HG03469 (cell line): ENCODE results near the gene BARX1.
"Not testable (repeated sequence)": the region's sequence is repeated elsewhere in the genome, so short reads cannot be mapped to it uniquely, and the experiment has no call there.

Experiments
- ATAC-seq: cut with Tn5 transposase; IDR thresholded peaks from one replicate; pipeline ENCODE4 v1.9.1; 2021; ENCODE audit warnings: mild to moderate bottlenecking, moderate library complexity, moderate number of reproducible peaks; ENCODE audit not compliant: unreplicated experiment

The BARX1 gene, protein sequence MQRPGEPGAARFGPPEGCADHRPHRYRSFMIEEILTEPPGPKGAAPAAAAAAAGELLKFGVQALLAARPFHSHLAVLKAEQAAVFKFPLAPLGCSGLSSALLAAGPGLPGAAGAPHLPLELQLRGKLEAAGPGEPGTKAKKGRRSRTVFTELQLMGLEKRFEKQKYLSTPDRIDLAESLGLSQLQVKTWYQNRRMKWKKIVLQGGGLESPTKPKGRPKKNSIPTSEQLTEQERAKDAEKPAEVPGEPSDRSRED

DNA sequence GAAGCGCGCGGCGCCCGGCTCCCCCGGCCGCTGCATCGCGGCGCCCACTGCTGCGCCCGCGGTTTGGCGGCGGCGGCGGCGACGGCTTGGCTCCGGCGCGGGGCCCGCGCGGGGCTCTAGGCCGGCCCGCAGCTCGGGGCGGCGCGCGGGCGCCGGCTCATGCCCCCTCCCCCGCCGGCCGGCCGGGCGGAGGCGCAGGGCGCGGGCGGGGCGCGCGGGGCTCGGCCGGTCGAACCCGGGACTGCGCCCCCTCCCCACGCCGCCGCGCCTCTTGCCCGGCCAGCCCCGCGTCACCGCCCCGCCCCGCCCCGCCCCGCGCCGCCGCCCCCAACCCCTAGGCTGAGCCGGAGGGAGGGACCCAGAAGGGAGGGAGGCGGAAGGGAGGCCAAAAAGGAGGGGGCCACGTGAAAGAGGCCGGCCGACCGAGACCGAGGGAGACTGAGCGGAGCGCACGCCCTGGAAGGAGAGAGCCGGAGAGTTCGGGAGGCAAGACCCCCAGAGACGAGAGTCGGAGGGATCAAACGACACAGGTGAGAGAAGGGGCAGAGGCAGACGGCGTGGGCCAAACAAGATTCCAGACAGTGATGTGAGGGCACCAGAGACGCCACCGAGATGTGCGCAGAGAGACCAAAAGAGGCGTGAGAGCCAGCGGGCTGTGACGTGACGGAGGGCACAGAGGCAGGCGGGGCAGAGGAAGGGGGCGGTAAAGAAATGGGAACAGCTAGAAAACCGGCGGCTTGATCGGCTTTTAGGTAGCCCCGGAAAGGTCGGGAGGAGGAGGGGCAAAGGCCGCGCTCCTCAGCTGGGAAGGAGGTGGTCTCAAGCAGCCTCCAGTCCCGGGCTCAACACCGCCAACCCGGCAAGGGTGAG is at the start of gene BARX1:
TSS of gene BARX1 (minus strand) at position 245 of the 870 bp plus-strand sequence. CDS start at position 36, 209 bp downstream.
- no peak for ATAC-seq

DNA sequence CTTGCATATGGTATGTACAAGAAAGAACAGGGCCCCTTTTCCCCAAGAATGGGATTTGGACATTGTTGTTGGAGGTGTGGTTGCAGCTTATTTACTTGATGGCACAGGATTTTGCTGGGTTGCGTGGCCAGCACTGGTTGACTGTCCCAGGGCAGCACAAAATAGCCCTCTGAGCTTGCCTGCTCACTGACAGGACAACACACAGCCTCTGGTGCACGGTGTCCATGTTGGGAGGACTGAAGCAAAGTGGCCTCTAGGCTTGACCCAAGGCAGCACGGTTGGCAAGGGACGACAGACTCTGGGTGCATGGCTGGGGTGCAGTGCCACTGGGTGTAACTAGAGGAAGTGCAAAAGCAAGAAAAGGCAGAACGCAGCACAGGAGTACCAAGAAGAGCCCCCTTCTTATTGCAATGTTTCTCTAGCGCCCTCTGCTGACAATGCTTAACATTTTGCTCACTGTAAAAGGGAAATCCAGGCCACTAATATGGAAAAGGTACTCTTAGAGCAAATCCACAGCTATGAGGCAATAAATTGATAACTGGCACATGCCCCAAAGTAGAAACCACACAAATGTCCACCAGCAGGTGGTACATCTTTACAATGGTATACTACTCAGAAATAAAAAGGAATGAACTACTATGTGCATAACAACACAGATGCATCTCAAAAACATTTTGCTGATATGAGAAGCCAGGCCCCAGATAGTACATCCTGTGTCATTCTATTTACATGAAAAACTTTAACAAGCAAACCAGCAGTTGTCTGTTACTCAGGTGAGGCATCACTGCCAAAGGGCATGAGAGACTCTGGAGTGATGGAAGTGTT is 47.4 kb upstream of the BARX1 start:
- no peak for ATAC-seq

DNA sequence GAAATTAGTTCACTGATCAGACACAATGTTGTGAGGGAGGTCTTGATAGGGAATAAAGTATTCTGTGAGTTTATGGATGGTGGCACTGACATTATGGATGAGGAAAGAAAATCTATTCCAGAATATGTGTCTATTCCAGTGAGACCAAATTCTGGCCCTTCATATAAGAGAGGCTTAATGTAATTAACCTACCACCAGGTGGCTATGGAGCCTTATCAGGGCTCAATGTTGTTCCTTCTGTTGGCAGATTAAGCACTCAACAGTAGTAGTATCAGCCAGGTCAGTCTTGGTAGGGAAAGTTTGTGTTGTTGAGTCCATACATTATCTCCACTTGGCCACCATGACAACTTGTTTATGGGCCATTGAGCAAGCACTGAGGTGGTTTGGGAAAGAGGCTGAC is 41.7 kb upstream of the BARX1 start:
- ATAC-seq, result no peak

DNA sequence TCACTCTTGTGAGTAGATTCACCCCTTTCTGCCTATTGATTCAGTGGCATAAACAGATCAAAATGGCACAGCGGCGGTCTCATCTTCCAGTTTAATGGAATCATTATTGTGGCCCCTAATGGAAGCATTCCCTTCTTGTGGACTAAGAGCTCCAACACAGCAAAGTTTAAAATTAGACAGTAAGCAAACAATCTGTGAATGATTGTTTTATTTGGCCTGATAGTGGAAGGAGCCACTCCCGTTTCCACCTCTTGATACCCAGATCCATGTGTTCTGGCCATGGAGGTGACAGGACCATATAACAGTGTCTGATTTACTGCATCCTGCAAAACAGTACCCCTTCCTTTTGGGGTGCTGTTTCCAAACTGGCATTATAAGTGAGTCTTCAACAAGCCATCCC is 41.2 kb upstream of the BARX1 start:
- no peak for ATAC-seq

DNA sequence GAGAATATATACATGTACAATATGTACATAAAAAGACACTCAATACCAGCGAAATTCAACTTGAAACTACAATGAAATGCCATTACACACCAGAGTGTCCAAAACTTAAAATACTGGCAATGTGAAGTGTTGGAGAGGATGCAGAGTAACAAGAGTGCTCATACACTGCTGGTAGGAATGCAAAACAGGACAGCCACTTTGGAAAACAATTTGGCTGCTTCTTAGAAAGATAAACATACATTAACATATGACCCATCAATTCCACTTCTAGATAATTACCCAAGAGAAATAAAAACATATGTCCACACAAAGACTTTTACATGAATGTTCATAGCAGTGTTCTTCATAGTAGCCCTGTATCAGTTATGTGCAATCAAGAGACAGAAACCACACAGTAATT is 39.4 kb upstream of the BARX1 start:
- ATAC-seq, result no peak

DNA sequence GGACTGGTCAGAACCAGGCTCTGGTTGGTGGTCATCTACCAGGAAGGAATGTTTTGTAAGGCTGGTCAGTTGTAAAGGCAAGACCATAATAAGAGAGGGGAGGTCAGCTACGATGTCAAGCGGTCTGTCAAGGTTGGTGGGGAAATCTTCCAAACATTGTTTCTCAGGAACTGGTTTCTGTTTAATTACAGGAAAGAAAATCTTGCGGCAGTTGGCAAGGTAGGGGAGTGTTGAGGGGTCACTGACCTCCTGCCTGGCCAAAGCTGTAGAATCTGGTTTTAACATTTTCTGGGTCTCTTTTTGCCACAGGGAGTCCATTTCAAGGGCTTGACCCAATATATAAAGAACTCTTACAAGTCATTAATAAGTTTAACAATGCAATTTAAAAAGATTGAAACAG is 39.0 kb upstream of the BARX1 start:
- no peak for ATAC-seq

DNA sequence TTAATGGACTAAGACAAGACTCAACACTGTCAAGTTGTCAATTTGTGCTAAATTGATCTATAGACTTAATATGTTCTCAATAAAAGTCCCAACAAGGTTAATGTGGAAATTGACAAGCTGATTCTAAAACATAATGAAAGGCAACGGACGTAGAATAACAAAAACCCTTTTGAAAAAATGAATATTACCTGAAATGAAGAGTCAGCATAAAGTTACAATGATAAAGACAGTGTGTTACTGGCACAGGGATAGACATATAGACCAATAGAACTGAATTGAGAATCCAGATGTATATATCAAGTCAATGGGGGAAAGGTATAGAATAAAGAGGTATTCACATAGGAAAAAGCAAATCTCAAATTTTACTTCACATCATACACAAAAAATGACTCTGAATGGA is 37.7 kb upstream of the BARX1 start:
- ATAC-seq, result no peak

DNA sequence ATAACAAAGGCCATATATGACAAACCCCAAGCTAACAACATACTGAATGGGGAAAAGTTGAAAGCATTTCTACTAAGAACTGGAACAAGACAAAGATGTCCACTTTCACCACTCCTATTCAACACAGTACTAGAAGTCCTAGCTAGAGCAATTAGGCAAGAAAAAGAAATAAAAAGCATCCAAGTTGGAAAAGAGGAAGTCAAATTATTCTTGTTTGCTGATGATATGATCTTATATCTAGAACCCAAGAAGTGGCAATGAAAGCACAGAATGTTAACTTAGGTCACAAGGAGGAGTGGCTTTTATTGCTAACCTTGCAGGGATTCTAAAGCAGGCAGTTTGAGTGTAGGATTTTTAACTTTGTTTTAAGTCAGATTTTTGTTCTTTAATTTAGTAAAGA is 35.3 kb upstream of the BARX1 start:
- no peak for ATAC-seq

DNA sequence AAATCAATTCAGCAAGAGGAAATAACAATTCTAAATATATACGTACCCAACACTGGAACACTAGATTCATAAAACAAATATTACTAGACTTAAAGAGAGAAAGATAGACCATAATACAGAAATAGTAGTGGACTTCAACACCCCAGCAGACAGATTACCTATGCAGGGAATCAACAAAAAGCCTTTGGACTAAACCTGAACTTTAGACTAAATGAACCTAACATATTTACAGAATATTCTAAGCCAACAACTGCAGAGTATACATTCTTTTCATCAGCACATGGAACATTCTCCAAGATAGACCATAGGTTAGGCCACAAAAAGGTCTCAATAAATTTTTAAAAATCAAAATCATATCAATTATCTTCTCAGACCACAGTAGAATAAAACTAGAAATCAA is 32.9 kb upstream of the BARX1 start:
- ATAC-seq, result no peak

DNA sequence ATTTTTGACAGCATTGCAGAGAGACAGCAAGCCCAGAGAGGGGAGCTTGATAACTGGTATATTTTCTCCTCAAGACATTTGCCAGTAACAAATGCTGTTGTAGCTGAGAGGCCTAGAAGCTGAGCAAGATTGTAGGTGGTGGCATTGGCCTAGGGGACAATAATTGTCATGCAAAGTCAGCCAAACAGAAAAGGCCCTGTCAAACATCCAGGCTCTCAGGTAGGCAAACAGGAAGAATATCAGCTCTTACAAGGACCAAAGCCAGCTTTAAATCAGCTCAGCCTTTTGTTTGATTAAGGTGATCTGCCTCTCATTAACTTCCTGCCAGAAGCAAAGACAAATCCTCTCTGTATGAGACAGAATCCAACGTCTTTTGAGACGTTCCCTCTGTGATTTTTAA is 29.7 kb upstream of the BARX1 start:
- ATAC-seq, result no peak

DNA sequence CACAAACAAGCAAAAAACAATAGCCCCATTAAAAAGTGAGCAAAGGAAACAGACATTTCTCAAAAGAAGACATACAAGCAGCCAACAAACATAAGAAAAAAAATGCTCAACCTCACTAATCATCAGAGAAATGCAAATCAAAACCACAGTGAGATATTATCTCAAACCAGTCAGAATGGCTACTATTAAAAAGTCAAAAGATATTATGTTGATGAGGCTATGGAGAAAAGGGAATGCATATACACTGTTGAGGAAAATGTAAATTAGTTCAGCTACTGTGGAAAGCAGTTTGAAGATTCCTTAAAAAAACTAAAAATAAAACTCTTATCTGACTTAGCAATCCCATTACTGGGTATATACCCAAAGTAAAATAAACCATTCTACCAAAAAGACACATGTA is 28.7 kb upstream of the BARX1 start:
- no peak for ATAC-seq

DNA sequence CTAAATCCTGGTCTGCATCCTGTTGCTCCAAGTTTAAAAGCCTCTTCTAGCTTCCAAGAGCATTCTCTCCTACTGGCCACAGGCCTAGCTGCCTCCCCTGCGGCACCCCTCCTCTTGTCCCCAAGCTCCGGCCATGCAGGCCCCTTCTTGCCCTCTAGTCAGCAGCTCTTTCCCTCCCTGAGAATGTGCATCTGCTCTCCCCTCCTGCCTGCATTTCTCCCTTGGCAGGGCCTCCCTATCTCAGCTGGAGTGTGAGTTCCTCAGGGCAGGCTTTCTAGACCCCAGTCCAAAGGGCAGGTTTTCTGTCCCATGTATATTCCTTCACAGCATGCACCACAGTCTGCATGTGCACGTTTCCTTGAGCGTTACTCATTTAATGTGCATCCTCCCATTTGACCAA is 24.6 kb upstream of the BARX1 start:
- ATAC-seq, result no peak

DNA sequence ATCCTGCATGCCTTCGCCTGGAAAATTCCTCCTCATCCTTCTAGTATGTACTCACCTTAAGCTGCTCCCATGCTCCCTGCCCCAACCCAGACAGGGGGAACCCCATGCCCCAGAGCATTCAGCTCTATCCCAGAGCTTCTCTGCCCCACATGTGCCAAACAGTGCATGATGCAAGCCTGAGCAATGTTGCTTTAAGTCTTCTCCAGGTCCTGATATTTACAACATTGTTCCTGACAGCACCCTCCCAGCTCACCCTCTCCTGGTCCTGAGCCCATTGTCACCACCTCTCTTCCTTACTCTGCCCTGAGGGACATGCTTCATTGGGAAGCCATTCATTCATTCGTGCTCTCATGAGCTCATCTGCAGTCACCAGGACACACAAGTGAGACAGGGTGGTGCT is 23.4 kb upstream of the BARX1 start:
- no peak for ATAC-seq

DNA sequence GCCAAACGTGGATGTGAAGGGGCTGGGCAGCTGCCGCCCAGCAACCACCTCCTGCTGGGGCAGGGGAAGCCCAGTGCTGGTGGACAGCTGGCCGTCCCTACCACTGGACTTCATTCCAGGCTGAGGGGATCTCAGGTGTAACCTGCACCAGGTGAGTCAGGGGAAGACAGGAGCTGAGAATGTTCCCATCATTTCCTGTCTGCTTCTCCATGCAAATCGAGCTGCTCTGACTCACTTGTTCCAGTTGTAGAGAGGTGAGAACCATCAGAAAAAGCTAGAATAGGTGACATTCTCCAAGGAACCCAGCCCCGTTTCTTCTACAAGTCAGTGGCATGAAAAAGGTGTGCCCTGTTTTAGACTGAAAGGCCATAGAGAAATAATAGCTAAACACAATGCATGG is 21.8 kb upstream of the BARX1 start:
- ATAC-seq, result no peak

DNA sequence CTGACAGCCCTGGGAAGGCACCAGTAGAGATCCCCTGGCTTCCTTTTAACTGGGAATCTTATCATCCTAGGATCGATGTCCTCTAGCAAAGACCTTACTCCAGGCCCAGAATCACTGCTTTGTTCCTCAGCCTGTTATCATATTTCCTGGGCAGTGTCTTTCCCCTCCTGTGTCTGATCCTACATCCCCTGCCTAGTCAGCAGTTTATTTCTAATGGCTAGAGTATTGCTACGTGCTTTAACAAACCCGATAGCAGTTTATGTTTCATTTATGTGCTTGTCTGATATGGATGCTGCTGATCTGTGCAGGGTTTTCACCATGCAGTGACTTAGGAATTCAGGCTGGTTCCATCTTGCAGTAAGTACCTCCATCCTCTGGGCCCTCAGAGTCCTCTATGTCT is 20.9 kb upstream of the BARX1 start:
- no peak for ATAC-seq

DNA sequence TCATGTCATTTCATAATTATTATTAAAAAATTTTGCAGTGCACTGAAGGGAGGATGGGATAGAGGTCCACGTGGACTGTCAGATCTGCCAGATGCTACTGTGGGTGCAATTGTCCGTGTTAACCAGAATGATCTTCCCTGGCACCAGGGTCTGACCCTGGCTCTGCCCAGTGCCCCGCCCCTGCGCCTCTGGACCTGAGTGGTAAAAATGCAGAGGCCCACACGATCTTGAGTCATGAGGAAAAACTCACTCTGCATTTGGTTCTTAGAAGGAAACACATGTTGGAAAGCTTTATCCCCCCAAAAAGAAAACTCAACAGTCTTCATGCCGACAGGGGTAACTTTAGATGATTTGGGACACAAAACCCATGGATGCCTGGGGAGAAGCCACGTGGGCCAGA is 20.1 kb upstream of the BARX1 start:
- no peak for ATAC-seq

DNA sequence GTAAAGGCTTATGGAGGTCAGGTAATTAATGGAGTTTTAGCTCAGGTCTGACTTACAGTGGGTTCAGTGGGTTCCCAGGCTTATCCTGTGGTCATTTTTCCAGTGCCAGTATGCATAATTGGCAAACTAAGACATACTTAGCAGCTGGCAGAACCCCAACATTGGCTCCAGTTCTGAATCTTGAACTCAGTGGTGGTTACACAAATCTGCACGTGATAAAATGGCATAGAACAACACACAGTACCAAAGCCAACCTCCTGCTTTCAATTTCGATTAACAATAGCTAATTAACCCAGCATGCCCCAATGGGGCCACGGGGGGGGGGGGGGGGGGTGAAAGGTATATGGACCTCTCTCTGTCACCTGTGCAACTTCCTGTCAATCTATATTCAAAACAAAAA is 19.0 kb upstream of the BARX1 start:
- no peak for ATAC-seq

DNA sequence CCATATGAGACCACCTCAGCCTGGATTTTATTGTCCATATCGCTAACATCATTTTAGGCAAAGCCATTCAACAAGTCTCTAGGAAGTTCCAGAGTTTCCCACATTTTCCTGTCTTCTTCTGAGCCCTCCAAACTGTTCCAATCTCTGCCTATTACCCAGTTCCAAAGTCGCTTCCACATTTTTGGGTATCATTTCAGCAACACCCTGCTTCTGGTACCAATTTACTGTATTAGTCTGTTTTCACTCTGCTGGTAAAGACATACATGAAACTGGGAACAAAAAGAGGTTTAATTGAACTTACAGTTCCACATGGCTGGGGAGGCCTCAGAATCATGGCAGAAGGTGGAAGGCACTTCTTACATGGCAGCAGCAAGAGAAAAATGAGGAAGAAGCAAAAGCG is 17.5 kb upstream of the BARX1 start:
- ATAC-seq, result not testable (repeated sequence)

DNA sequence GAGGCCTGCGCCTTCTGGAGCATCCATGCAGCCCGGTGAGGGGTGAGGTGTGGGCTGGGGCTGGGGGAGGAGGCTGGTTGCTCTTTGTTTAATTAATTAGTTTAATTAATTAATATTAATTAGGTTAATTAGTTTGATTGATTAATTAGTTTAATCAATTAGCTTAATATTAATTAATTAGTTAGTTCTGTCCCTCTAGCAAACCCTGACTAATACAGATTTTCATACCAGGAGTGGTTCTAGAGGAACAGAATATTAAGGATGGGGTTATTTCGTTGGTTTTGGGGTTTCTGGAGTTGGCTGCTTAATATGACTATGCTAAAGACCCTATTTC is 14.1 kb upstream of the BARX1 start:
- no peak for ATAC-seq

DNA sequence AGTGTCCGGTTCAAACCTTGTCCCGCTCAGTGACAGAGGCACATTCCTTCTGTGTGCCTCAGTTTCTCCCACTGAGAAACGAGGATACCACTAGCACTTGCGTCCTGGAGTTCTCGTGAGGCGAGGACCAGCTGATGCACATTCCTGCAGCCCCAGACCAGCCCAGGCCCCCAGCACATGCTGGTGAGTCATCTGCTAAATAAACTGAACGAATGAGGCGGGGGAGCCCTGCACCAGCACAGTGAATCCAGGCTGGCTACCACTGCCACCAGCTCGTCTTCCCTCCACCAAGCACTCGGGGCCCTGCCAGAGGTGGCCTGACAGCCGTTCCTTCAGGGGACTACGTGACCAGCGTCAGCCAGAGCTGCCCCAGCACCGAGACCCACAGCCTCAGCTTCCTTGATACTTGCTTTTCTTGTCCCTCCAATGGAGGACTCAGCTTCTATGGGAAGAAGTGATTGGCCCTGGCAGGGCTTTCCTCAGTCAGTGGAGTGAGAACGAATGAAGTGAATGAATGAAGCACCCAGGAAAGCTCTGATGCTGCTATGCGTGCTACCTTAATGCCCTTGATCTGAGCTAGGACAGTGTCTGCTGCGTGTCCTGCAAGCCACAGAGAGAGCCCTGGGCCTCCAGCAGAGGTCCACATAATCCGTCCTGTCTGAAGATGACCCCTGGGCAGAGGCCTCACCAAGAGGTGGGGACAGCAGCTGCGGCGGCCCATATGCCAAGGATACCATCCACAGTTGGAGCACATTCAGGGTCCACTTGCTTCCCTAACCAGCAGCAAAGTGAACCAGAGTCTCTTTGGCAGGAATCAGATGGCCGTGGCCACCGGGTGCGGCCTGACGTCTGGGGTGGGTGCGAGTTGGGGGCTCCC is 13.5 kb upstream of the BARX1 start:
- no peak for ATAC-seq
